ENCODE results near the gene PSME2. TPM values are rescaled to one million over a fixed set of nuclear protein-coding genes. Genes with fewer than 3 reads are reported as not detected.

The PSME2 gene
- total and polyA plus RNA-seq, 2 of the 13 experiments (the other 11 are each of a cell fraction or from before 2014, with no cell fraction given), result 332 to 716 TPM

- TF ChIP-seq SNAPC4 (CRISPR knock-in tag; IDR thresholded peaks at IDR 0.05), result peak; percentile 96
- peak; percentile 87 for TF ChIP-seq IKZF4 (CRISPR knock-in tag; IDR thresholded peaks at IDR 0.05; ENCODE audit: borderline replicate concordance, low read depth, not compliant biosample characterization)
- TF ChIP-seq RXRB (CRISPR knock-in tag; IDR thresholded peaks at IDR 0.05; ENCODE audit: borderline replicate concordance), result peak; percentile 68; the same call in 1 of the 2 replicates
- TF ChIP-seq TARDBP (CRISPR knock-in tag; IDR thresholded peaks at IDR 0.05), result peak; percentile 86; the same call in 1 of the 2 replicates
- TF ChIP-seq ZFX (CRISPR knock-in tag; IDR thresholded peaks at IDR 0.05; ENCODE audit: low read depth), result peak; percentile 57
- TF ChIP-seq ZBTB1 (CRISPR knock-in tag; IDR thresholded peaks at IDR 0.05; ENCODE audit: borderline replicate concordance), result peak; percentile 65; the same call in 1 of the 2 replicates
- TF ChIP-seq ZNF616 (CRISPR knock-in tag; IDR thresholded peaks at IDR 0.05; ENCODE audit: low read depth), result 0 out of 2 replicates have a peak, but pooled peaks have one; percentile 87
- TF ChIP-seq SMAD9 (CRISPR knock-in tag; IDR thresholded peaks at IDR 0.05), result peak; percentile 94
- peak; percentile 97; the same call in 1 of the 2 replicates for TF ChIP-seq ZFP37 (CRISPR knock-in tag; IDR thresholded peaks at IDR 0.05; ENCODE audit: borderline replicate concordance)
- TF ChIP-seq ZNF577 (CRISPR knock-in tag; IDR thresholded peaks at IDR 0.05; ENCODE audit: borderline replicate concordance, low read depth), result no peak
- peak; percentile 51; the same call in 1 of the 2 replicates for TF ChIP-seq FOXP4 (CRISPR knock-in tag; IDR thresholded peaks at IDR 0.05)
- no peak for TF ChIP-seq ZNF460 (CRISPR knock-in tag; IDR thresholded peaks at IDR 0.05; ENCODE audit: borderline replicate concordance)
- TF ChIP-seq ZNF678 (CRISPR knock-in tag; IDR thresholded peaks at IDR 0.05), result peak; percentile 54; the same call in 1 of the 2 replicates
- peak; percentile 89; the same call in 1 of the 2 replicates for TF ChIP-seq ZGPAT (CRISPR knock-in tag; IDR thresholded peaks at IDR 0.05)
- TF ChIP-seq ATM (IDR thresholded peaks at IDR 0.05; ENCODE audit: borderline replicate concordance), result no peak
- TF ChIP-seq MAZ (IDR thresholded peaks at IDR 0.05; ENCODE audit: borderline replicate concordance, low read depth, low read length), result peak; percentile 99
- peak; percentile 80; the same call in 1 of the 2 replicates for TF ChIP-seq MAZ (CRISPR knock-in tag; IDR thresholded peaks at IDR 0.05; ENCODE audit: low read depth)
- TF ChIP-seq TCF7 (IDR thresholded peaks at IDR 0.05; ENCODE audit: low read depth), result 0 out of 2 replicates have a peak, but pooled peaks have one; percentile 8
These were observed at the start of gene PSME2 (continued) for GRCh38 chr14:24146453-24146977.
